GM18498 (cell line): ENCODE measurements around the gene SYCP2.

ENCODE experiments used
- ATAC-seq: cut with Tn5 transposase; IDR thresholded peaks from one replicate; pipeline ENCODE4 v1.9.1; 2021; ENCODE audit warnings: mild to moderate bottlenecking, moderate library complexity; ENCODE audit not compliant: unreplicated experiment

SYCP2 gene

DNA sequence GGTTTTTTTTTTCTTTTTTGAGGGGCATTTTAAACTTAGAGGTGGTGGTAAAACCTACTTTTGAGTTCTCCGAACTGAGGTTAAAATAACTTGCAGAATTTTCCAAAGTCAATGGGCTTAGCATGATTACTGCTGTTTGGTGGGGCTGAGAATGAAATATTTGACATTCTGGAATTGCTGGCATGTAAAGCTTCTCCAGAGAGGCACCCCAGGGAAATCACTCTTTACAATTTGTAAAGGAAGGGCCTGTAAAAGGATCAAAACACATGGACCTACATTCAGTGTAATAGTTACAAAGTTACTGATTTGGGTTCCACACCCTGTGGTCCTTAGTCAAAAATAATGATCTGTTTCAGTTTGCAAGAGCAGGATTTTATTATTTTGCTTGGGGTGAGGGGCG is 12.3 kb upstream of the SYCP2 start:
- no peak for ATAC-seq

DNA sequence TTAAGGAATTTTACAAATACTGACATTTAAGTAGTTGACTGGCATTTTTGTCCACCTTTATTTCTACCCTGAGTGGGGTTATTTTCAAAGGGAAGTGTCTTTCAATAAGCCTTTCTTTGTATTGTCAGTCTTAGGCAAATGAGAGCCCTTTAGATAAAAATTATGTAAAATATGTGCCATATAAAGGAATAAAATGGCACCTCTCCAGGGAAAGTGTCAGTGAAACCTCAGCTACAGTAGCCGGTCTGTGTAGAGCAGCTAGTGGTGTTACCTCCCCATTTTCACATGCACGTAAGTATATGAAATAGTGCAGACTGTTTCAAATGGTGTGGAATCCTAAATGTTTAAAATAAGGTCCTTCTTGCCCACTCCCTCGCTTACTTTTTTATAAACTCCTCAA is 11.7 kb upstream of the SYCP2 start:
- ATAC-seq: no peak

DNA sequence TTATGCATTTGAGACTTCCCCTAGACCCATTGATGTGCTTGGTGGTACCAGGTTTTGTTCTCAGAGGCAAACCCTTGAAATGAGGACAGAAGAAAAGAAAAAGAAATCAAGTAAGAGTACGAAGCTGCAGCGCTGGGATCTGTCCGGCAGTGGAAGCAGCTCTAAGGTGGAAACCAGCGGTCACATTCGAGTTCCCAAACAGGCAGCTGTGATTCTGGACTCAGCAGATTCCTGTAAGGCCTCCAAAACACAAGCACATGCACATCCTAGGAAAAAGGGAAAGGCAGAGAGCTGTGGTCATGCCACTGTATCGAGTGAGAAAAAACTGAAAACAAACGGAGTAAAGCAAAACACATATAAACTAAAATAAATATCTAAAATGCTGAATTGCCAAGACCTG is 11.3 kb upstream of the SYCP2 start:
- ATAC-seq: no peak

DNA sequence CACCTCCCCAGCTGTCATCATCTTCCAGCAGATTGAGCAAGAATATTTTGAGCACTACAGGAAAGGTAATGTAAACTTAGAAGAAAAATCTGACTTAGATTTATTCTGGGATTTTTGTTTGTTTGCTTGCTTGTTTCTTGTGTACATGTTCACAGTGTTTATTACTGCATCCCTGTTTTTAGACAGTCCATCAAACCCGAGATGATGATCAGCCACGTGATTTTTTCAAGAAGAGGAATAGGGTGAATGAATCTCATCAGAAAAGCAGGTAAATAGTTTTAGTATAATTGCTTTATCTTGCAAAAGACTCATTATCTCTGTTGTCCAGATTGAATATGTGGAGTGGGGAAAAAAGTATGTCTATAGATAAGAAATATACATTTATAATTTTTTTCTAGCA is 8.8 kb upstream of the SYCP2 start:
- ATAC-seq: no peak

DNA sequence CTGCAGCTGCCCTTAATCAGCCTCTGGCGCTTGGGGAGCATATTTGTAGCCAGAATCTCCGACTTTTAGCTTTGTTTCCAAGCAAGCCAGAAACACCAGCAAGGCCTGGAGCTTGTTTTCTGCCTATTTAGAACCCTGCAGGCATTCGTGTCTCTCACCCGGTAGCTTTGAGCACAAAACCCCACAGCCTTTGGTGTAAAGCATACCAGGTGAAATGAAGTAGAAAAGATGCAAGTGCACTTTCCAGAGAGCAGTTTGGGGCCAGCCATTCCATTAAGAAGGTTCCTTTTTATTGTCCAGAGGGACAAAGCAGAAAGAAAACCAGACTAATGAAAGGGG is 7.5 kb upstream of the SYCP2 start:
- peak; percentile 12 for ATAC-seq

DNA sequence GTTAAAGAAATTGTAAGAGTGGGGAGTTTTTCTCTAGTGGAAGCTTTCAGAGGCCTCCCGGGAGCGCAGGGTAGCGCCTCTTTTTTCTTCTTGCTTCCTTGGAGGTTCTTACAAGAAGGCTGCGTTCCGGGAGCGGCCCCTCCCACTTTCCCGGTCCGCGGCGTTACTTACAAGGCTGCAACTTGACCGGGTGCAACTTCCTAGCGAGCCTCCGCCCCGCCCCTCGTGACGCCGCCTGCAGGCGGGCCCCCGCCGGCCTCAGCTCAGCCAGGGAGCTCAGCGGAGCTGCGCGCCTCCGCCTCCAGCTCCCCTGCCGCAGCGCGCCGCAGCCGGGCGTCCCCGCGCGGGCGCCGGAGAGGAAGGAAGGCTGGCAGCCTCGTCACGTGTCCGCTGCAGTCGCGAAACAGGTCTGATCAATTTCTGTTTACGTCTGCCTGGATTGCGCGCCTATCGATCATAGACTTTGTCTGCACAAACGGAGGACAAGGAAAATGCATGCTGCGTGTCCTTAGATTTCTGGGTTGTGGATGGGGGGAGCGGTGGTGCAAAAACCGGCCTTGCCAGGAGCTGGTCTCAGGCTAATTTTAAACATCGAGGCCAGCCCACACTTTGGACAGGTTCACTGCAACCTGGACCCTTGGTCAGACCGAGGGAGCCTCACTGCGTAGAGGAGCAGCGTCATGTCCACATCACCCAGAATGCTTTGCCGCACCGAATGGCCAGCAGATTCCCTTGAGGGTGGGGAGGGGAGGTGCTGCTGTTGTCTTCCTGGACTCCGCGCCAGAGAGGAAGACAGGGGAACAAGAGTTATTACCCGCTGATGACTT is 6.9 kb upstream of the SYCP2 start, which contains the start of the genes FAM217B and PPP1R3D:
FAM217B (plus strand) TSS at position 261 of the 827 bp plus-strand sequence. CDS start 3,555 bp downstream, outside the sequence.
PPP1R3D (minus strand) TSS at position 177 of the 827 bp plus-strand sequence. CDS start 374 bp downstream, outside the sequence.
- peak; percentile 96 for ATAC-seq

DNA sequence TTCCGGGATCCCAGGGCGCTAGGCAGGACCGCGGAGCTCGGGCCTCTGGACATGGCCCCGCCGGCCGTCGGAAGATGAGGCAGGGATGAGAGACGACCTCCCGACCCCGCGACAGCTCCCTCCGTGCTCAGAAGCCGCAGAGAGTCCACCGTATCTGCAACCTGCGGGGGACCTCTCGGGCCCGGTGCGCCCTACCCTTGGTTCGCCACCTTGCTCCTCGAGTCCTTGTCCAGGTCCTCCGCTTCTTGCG is 6.4 kb upstream of the SYCP2 start:
- peak; percentile 36 for ATAC-seq

DNA sequence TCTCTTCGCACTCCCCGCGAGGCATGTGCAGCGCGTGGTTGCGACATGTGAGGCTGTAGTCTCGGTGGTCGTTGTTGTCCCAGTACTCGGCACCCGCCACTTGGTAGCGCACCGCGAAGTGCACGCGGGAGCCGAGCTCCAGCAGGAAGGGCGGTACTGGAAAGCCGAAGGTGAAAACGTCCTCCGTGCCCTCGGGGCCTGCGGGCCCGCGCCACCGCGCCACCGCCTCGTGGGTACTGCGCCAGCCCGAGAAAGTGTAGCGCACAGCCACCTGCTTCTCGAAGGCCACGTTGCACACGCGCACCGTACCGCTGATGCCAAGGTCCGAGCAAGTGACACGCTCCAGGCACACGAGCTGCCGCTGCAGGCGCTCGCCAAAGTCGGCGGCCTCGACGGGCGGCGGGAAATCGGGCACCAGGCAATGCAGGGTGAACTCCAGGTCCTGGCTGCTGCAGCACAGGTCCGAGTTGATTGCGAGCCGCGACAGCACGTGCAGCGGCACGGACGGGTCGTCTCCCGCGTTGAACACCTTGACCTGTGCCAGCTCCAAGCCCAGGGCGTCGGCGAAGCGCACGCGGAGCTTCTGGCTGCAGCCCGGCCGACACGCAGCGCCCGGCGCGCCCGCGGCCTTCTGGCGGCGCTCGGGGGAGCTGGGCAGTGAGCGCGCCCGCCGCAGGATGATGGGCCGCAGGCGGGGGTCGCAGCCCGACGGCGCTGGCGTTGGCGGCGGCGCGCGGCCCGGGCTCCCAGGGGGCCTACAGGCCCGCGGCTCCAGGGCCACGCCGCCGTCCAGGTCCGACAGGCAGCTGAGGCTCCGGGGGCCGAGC is 5.8 kb upstream of the SYCP2 start:
- peak; percentile 31 for ATAC-seq

DNA sequence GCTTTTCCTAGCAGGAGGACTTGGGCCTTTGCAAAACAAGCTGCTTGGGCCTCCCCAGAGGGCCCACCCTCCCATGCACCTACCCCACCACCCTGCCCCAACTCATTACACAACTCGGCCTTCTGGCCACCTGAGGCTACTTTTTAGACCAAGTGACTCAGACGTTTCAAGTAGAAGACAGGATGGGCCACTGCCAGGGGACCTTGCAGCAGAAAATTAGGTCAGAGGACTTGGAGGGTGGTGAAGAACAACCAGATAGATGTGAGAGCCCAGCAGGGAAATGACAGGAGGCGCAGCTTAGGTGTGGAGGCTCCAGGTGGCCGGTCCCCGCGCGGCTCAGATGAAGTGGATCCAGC is 5.2 kb upstream of the SYCP2 start:
- ATAC-seq: no peak

DNA sequence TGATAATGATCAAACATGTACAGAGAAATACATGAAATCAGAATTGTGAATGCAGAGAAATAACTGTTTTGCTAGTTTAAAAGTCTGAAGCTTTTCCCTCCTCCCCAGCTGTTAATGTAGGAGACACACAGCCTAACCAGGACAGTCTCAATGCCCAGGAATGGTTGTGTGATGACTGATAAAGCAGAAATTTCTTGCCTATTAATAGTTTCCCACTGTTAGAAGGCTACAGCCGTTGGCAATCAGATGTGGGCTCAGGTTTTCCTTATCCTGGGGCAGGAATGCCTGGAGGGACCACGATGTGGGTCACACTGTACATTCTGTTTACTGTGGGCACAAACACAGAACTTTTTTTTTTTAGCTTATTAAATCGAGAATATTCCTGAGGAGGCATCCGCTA is 4.8 kb upstream of the SYCP2 start:
- ATAC-seq: no peak

DNA sequence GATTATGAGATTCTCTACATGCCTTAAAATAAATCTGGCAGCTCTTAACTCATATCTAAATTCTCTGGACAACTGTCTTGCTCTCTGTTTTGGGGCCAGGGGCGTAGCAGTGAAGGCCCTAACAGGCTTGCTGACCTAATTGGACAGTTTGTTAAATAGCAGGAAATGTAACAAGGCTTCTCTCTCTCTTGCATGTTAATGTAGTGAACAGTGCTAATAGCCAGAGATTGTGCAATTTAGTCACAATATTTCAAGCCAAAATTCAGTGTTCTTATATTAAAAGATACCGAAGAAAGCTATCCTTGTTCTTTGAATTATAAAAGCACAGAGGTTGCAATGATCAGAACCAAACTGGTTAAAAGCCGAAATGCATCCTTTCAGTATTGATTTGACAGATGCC is 3.7 kb upstream of the SYCP2 start:
- no peak for ATAC-seq

DNA sequence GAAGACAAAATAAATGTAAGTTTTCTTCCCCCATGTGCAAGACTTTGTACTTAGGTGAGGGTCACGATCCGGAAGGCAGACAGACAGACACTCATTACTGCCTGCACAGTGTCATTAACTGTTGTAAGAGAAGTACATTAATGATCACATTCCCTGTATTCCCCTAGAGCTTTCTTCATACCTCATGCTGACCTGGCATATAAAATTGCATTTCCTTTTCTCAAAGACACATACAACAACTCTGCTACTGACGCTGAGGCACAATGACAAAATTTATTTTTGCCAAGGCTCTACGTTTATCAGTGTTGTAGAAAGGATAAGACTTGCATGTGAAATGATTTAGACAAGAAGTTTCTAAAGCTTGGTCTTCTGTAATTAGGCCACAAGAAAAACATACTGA is 3.0 kb upstream of the SYCP2 start:
- no peak for ATAC-seq

DNA sequence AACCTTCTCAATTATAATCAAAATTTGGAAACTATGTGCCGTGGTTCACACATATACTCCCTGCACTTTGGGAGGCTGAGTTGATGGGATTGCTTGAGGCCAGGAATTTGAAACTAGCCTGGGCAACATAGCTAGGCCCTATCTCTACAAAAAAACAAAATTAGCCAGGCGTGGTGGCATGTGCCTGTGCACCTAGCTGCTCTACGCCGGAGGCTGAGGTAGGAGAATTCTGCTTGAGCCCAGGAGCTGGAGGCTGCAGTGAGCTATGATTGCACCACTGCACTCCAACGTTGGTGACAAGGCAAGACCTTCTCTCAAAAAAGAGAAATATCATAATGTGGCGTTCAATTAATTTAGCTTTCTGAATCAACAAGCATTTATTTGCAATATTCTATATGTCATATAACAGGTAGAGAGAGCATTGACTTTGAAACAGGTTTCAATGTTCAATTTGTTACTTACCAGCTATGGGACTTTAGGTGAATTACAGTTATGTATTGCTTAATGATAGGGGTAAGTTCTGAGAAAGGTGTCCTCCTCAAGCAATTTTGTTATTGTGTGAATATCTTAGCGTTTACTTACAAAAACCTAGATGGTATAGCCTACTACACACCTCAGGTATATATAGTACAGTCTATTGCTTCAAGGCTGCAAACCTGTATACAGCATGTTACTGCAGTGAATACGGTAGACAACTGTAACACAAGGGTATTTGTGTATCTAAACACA is 2.2 kb upstream of the SYCP2 start:
- ATAC-seq: no peak

DNA sequence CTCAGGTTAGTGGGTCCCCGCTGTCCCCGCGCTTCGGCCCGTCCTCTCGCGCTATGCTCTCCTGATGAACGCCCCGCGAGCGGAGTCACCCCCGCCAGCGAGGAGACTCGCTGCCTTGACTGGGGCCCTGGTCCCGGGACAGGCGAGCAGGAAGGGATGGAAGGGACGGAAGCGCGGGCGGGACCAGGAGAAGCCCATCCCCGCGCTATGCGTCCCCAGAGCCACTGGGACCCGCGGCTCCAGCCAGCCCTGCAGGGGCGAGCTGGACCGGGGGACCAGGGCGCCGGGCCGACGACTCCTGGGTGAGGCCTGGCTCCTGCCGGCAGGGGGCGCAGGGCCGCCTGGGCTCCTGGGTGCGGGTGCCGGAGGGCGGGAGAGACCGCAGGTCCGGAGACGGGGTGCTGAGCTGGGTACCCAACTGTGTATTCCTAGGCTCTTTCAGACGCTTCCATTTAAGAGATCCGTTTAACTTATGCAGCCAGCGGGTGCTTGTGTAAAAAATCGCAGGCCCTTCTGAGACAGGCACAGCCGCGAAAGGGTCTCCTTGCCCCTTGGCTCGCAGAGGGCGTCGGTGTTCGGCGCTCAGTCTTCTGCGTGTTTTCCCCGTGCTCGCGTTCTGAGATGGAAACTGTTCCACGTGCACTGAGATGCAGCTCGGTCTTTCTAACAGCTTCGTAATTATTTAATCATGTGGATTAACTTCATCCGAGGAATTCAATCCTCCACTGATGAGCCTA is 580 bp upstream of the SYCP2 start:
- ATAC-seq: peak; percentile 82

DNA sequence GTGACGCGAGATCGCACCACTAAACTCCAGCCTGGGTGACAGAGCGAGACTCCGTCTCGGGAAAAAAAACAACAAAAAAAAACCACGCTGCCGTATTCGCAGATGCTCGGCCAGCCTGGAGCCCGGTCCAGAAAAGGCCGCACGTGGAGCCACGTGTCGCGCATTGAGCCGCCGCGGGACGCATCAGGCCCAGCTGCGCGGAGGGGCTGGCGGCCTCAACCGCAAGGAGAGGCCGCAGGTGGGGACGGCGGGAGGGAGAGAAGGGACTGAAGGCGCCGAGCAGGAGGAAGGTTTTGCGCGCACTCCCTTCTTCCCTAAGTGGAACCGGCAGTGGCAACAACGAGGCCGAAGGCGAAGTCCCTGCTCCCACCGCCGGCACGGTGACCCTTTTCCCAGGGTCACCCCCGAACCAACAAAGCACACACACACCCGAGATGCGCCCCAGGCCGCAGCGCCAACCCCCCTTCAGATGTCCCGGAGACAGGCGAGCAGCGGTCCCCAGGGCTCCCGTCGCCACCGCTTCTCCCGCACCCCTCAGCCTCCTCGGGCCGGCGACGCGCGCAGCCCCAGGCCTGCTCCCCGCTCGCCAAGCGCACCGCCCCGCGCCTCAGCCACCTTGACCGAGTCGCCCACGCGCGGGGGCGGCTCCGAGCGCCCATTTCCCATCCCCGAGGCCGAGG is 681 bp downstream of the SYCP2 start:
- no peak for ATAC-seq

DNA sequence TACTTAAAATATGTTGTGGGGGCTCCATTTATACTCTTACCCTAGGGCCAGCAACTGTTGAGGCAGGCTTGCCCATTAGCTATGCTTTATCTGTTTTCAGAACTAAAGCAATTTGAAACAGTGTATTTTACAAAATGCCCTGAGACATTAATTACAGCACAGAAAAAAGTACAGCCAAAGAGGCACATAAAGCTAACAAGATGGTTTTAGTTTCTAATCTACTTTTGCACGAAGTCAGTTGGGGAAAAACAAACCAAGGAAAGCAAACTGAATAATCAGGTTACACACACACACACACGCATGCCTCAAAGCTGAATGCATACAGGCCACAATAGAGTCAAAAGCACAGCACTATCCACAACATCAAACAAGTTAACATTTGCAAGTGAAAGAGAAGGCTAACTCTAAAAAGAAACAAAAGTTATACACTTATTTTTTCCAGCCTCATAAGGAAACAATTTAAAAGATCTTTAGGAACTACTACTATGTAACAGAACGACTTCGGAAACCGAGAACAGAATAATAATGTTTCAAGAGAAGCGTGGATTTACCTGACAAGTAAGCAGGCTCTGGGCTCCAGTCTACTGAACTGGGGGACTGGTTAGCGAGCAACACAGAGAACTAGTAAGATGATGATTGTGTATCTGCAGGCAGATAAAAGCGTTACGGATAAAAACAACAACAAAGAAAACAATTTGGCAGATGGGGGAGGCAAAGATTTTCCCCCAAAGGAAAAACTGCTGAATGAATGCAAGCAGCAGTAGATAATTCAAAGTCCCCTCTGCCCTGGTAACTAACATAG is 1.7 kb downstream of the SYCP2 start:
- no peak for ATAC-seq

DNA sequence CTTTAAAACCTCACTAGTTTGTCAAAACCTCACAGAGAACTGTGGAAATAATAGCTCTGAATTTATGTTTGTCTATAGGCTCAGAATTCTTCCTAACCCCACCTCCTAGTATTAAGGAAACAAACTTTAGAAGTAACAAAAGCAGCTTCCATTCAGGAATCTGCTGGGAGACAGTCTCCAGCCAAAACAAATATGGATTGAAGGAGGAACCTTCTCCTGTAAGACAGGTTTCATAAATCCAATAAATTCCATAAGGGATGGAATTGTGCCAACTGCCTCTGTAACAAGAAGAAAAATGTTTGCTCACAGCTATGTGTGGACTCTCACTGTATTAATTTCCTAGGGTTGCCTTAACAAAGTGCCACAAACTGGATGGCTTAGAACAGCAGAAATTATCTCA is 7.5 kb downstream of the SYCP2 start:
- ATAC-seq: no peak

DNA sequence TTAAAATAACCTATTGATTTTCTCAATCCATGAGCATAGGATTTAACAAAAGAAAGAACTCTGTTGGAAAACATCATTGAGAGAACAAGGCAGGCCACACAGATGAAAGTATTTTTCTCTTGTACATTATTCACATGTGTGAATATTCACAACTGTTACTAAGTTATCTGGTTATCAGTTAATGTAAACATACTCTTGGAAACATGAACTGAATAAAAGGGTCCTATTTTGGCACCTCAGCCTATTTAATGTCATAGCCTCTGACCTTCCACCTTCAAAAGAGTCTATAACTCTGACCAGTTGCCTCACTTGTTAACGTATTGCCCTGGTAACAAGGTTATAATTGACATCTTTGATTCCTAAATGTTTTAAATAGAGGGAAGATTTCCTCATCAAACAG is 8.1 kb downstream of the SYCP2 start:
- ATAC-seq: no peak

DNA sequence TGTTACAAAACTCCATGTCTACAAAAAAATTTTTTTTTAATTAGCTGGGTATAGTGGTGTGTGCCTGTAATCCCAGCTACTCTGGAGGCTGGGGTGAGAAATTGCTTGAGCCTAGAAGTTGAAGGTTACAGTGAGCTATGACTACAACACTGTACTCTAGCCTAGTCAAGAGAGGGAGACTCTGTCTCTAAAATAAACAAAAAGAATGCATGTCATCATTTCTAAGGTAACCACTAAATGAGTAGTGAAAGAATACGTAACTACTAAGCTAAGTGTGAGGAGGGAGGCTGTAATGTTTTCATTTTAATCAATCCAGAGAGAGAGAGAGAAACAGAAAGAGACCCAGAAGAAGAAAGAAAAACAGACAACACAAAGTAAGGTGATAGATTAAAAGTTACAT is 9.9 kb downstream of the SYCP2 start:
- no peak for ATAC-seq

DNA sequence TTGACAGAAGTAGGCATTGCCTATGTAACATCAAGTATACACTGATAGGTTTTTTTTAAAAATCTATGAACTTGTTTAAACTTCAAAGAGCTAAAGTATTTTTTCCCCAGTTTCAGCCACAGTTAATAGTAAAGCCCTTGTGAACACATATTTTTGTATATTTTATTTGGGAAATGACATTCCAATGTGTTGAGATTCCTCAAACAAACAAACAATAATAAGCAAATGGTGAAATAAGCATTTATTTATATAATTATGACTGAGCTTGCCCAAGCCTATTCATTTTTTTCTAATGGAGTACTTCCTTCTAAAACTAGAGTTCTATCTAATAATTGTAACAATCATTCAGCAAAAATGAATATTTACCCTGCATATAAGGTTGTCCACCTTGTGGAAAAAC is 12.5 kb downstream of the SYCP2 start:
- no peak for ATAC-seq
